Spinal cord (tissue), 10 donors: ENCODE measurements around the gene TMCC1. TPM values are rescaled to one million over a fixed set of nuclear protein-coding genes. Genes with fewer than 3 reads are reported as not detected.

Source experiments
- DNase-seq, 6 donors: peaks; one replicate each; pipeline versions ENCODE4 v3.0.0 to v3.0.0-alpha.2; 2013 to 2015; ENCODE audit warnings: low spot score in 6 of 6, low read depth in 4 of 6
- H3K27ac ChIP-seq: one replicate; pipeline ENCODE4 v1.5.1; 2013; ENCODE audit warnings: low read depth, low read length, control low read depth
- H3K27me3 ChIP-seq: one replicate; pipeline ENCODE4 v1.6.1; 2013; ENCODE audit warnings: low read length; ENCODE audit not compliant: control insufficient read depth, insufficient read depth
- H3K36me3 ChIP-seq: one replicate; pipeline ENCODE4 v1.6.1; 2013; ENCODE audit warnings: low read length; ENCODE audit not compliant: control insufficient read depth, insufficient read depth
- H3K4me1 ChIP-seq: one replicate; pipeline ENCODE4 v1.6.1; 2013; ENCODE audit warnings: low read length; ENCODE audit not compliant: control insufficient read depth, insufficient read depth
- H3K4me3 ChIP-seq: one replicate; pipeline ENCODE4 v1.5.1; 2013; ENCODE audit warnings: low read depth, low read length, control low read depth
- H3K9me3 ChIP-seq: one replicate; pipeline ENCODE4 v1.6.1; 2013; ENCODE audit warnings: low read length; ENCODE audit not compliant: control insufficient read depth, insufficient read depth
- WGBS: methylation state at CpG from one replicate; pipeline ENCODE4 v1.1.5; 2013; ENCODE audit warnings: missing lambda C conversion rate; ENCODE audit not compliant: insufficient coverage; 5-methylcytosine and 5-hydroxymethylcytosine counted together
- polyA plus RNA-seq, 2 donors: library from polyadenylated mRNA; unstranded; fragments of 120-200 nt; gene quantifications; one replicate each; pipeline ENCODE4 v1.2.1, GENCODE V29; 2013; ENCODE audit not compliant: insufficient read length in 2 of 2
- total RNA-seq, 2 donors: library from RNA; depleted of rRNA in 1 of 2; stranded (reverse); fragments of 120-200 nt in 1 of 2; fragments of >200 nt in 1 of 2; gene quantifications; one replicate each; pipeline versions ENCODE4 v1.2.3 to v1.2.4, GENCODE V29; 2013 to 2014
- donor health status: healthy.

Gene TMCC1
- total and polyA plus RNA-seq, 4 donors, result 34.1 to 49.1 (median 44.4) TPM

- Histone ChIP-seq H3K36me3 (peaks cover 2% of the 10 kb centered on the region), H3K4me1 (peaks cover 10% of the 10 kb centered on the region), H3K9me3 (no peaks in the 10 kb centered on the region), H3K27ac (peak overlapping the region; percentile 29), H3K4me3 (no peak overlapping the region), H3K27me3 (no peaks in the 10 kb centered on the region)
- DNase-seq, result peak in 2 of 6 donors; percentile 53 to 78
- 23% methylated on average over 3 of the region's 14 CpGs for WGBS
These were observed 99.0 kb downstream of the TMCC1 start for GRCh38 chr3:129794311-129795185.

- H3K36me3 ChIP-seq, result no peaks in the 10 kb centered on the region
- no peaks in the 10 kb centered on the region for H3K9me3 ChIP-seq
- peak in 2 of 6 donors; percentile 62 to 73 for DNase-seq
- WGBS, result 5% methylated on average over 2 of the region's 2 CpGs
- peak overlapping the region; percentile 9 for H3K4me3 ChIP-seq
- peak overlapping the region; percentile 29 for H3K27ac ChIP-seq
- H3K4me1 ChIP-seq, result peaks cover 10% of the 10 kb centered on the region
- H3K27me3 ChIP-seq, result no peaks in the 10 kb centered on the region
These were observed 99.6 kb downstream of the TMCC1 start for GRCh38 chr3:129793942-129794310.

- no peak overlapping the region for H3K27ac ChIP-seq
- H3K36me3 ChIP-seq, result no peaks in the 10 kb centered on the region
- H3K4me1 ChIP-seq, result peaks cover 10% of the 10 kb centered on the region
- WGBS, result no CpG with 5 or more reads among the region's 1 CpG
- H3K4me3 ChIP-seq, result peak overlapping the region; percentile 9
- no peaks in the 10 kb centered on the region for H3K27me3 ChIP-seq
- DNase-seq, result peak in 2 of 6 donors; percentile 2 to 15
- no peaks in the 10 kb centered on the region for H3K9me3 ChIP-seq
These were observed 100.2 kb downstream of the TMCC1 start for GRCh38 chr3:129793319-129793718.

- no CpG with 5 or more reads among the region's 1 CpG for WGBS
These were observed 110.0 kb downstream of the TMCC1 start for GRCh38 chr3:129783470-129783869.

GRCh38 chr3:129778871-129779270 lies 114.6 kb downstream of the TMCC1 start:
- DNase-seq, result no peak
- Histone ChIP-seq H3K27me3 (no peaks in the 10 kb centered on the region), H3K4me1 (no peaks in the 10 kb centered on the region), H3K9me3 (no peaks in the 10 kb centered on the region), H3K36me3 (peaks cover 3% of the 10 kb centered on the region), H3K27ac (no peak overlapping the region), H3K4me3 (no peak overlapping the region)
- WGBS, result no CpG with 5 or more reads among the region's 2 CpGs

More at GRCh38 chr3:129783470-129783869, 110.0 kb downstream of the TMCC1 start:
- Histone ChIP-seq H3K9me3 (no peaks in the 10 kb centered on the region), H3K27ac (no peak overlapping the region), H3K27me3 (no peaks in the 10 kb centered on the region), H3K4me1 (no peaks in the 10 kb centered on the region), H3K36me3 (no peaks in the 10 kb centered on the region), H3K4me3 (no peak overlapping the region)
- DNase-seq, result no peak

GRCh38 chr3:129777806-129778205 lies 115.7 kb downstream of the TMCC1 start:
- H3K27ac ChIP-seq, result no peak overlapping the region
- peaks cover 3% of the 10 kb centered on the region for H3K36me3 ChIP-seq
- no peaks in the 10 kb centered on the region for H3K9me3 ChIP-seq
- H3K4me3 ChIP-seq, result no peak overlapping the region
- no peaks in the 10 kb centered on the region for H3K4me1 ChIP-seq
- H3K27me3 ChIP-seq, result no peaks in the 10 kb centered on the region
- peak in 2 of 6 donors; percentile 22 to 34 for DNase-seq
- WGBS, result 60% methylated on average over 2 of the region's 4 CpGs

GRCh38 chr3:129775870-129776269 lies 117.6 kb downstream of the TMCC1 start:
- 74% methylated on average over 1 of the region's 2 CpGs for WGBS
- no peaks in the 10 kb centered on the region for H3K4me1 ChIP-seq
- no peak overlapping the region for H3K27ac ChIP-seq

GRCh38 chr3:129773691-129774663 lies 119.5 kb downstream of the TMCC1 start:
- Histone ChIP-seq H3K4me1 (no peaks in the 10 kb centered on the region), H3K36me3 (peaks cover 3% of the 10 kb centered on the region), H3K27ac (no peak overlapping the region), H3K4me3 (no peak overlapping the region), H3K27me3 (no peaks in the 10 kb centered on the region), H3K9me3 (no peaks in the 10 kb centered on the region)
- DNase-seq, result no peak

More at GRCh38 chr3:129775870-129776269, 117.6 kb downstream of the TMCC1 start:
- no peaks in the 10 kb centered on the region for H3K27me3 ChIP-seq
- H3K36me3 ChIP-seq, result peaks cover 3% of the 10 kb centered on the region
- H3K9me3 ChIP-seq, result no peaks in the 10 kb centered on the region
- no peak for DNase-seq
- H3K4me3 ChIP-seq, result no peak overlapping the region

- Histone ChIP-seq H3K27ac (no peak overlapping the region), H3K4me1 (no peaks in the 10 kb centered on the region), H3K27me3 (no peaks in the 10 kb centered on the region), H3K4me3 (no peak overlapping the region), H3K9me3 (no peaks in the 10 kb centered on the region), H3K36me3 (peaks cover 3% of the 10 kb centered on the region)
- WGBS, result no CpG with 5 or more reads among the region's 3 CpGs
- no peak for DNase-seq
These were observed 122.9 kb downstream of the TMCC1 start for GRCh38 chr3:129770604-129771003.
